K562 (cell line): ENCODE results near the gene SH3BGRL3. TPM values are rescaled to one million over a fixed set of nuclear protein-coding genes. Genes with fewer than 3 reads are reported as not detected.

Experiments used
- ATAC-seq: fragments of 200-7000 bp; cut with Tn5 transposase; 3 replicates; pipeline ENCODE4 v1.9.1; 2020; ENCODE audit warnings: moderate library complexity
- BruUV-seq: library from RNA; stranded (reverse); fragments of 400-500 nt; replicated peaks from 2 replicates; lab custom pipeline; 2021; lab: Mats Ljungman, UMichigan
- CTCF ChIA-PET: fragments of 300-600 bp; formaldehyde crosslinking; extraction: SDS; loops from one replicate; lab custom pipeline; 2021; ENCODE audit warnings: low intra/inter-chr PET ratio; lab: Yijun Ruan, JAX
- POLR2A ChIA-PET: fragments of 300-600, 350-650 bp; sonication (Branson Sonifier 250); formaldehyde crosslinking; extraction: SDS; loops from one replicate; lab custom pipeline; 2021; ENCODE audit warnings: antibody characterized with exemption, inconsistent platforms; lab: Yijun Ruan, JAX
- DNase-seq, 4 experiments: peaks; one replicate each; pipeline versions ENCODE4 v3.0.0 to v3.0.0-alpha.2; 2011 to 2018; ENCODE audit warnings: low spot score in 3 of 4, mixed read lengths in 3 of 4; ENCODE audit errors: extremely low read depth in 1 of 4
- FAIRE-seq: peaks from 2 replicates; lab custom pipeline; 2011; peaks lifted over from hg19 to GRCh38; lab: Jason Lieb, UNC
- H2AFZ ChIP-seq: 2 replicates; pipeline ENCODE4 v1.6.0; 2011; ENCODE audit warnings: low read depth, low read length, control low read depth, inconsistent platforms
- H3K27ac ChIP-seq: fragments of 200-600 bp; 3 replicates; pipeline ENCODE4 v1.8.0; 2011; ENCODE audit warnings: low read depth, mild to moderate bottlenecking, control low read depth, inconsistent platforms, low read length, moderate library complexity, mixed read lengths; ENCODE audit errors: extremely low read depth
- H3K27me3 ChIP-seq, 2 experiments: fragments of 300-600 bp in 1 of 2; 2 replicates in 1 of 2; 3 replicates in 1 of 2; pipeline versions ENCODE4 v1.6.0 to v1.8.0; 2011; ENCODE audit warnings: inconsistent platforms in 2 of 2, low read length in 2 of 2, mild to moderate bottlenecking in 1 of 2, mixed read lengths in 1 of 2, moderate library complexity in 1 of 2; ENCODE audit not compliant: control insufficient read depth in 2 of 2, insufficient read depth in 2 of 2
- H3K36me3 ChIP-seq: fragments of 300-600 bp; 3 replicates; pipeline ENCODE4 v1.8.0; 2011; ENCODE audit warnings: mild to moderate bottlenecking, low read length, inconsistent platforms; ENCODE audit not compliant: control insufficient read depth, insufficient read depth
- H3K4me1 ChIP-seq, 2 experiments: fragments of 200-600 bp in 1 of 2; replicated peaks in 1 of 2; 2 replicates in 1 of 2; 3 replicates in 1 of 2; pipeline versions ENCODE4 v1.5.1 to v1.8.0; 2011; ENCODE audit warnings: inconsistent platforms in 2 of 2, low read length in 2 of 2, mild to moderate bottlenecking in 1 of 2, mixed read lengths in 1 of 2, moderate library complexity in 1 of 2; ENCODE audit not compliant: control insufficient read depth in 2 of 2, insufficient read depth in 2 of 2
- H3K4me2 ChIP-seq: 2 replicates; pipeline ENCODE4 v1.6.1; 2011; ENCODE audit warnings: low read length, control low read depth, inconsistent platforms, mixed read lengths; ENCODE audit not compliant: insufficient read depth
- H3K4me3 ChIP-seq: fragments of 200-600 bp; sonication (generic), shearing (Covaris generic); 2 replicates; pipeline ENCODE4 v1.5.1; 2016; ENCODE audit warnings: control low read depth, inconsistent platforms
- H3K79me2 ChIP-seq: fragments of 200-600 bp; 3 replicates; pipeline ENCODE4 v1.8.0; 2011; ENCODE audit warnings: low read length, inconsistent platforms; ENCODE audit not compliant: control insufficient read depth, insufficient read depth
- H3K9ac ChIP-seq, 2 experiments: 2 replicates each; pipeline versions ENCODE4 v1.6.0 to v1.6.1; 2011; ENCODE audit warnings: low read depth in 2 of 2, low read length in 2 of 2, control low read depth in 1 of 2, inconsistent platforms in 1 of 2, mild to moderate bottlenecking in 1 of 2, mixed read lengths in 1 of 2; ENCODE audit not compliant: insufficient read depth in 1 of 2
- H3K9me1 ChIP-seq: one replicate; pipeline ENCODE4 v1.6.0; 2011; ENCODE audit warnings: inconsistent platforms, mild to moderate bottlenecking, low read length, moderate library complexity; ENCODE audit not compliant: control insufficient read depth, insufficient read depth
- H3K9me3 ChIP-seq: replicated peaks from 2 replicates; pipeline ENCODE4 v1.5.1; 2011; ENCODE audit warnings: low read depth, low read length, inconsistent platforms; ENCODE audit not compliant: control insufficient read depth, insufficient read depth
- H4K20me1 ChIP-seq: replicated peaks from 2 replicates; pipeline ENCODE4 v1.6.1; 2011; ENCODE audit warnings: low read length, inconsistent platforms, mixed read lengths; ENCODE audit not compliant: control insufficient read depth, insufficient read depth
- HDGF ChIP-seq: fragments of 450-650 bp; IDR thresholded peaks from 2 replicates; pipeline ENCODE4 v1.6.1; 2016
- JUND ChIP-seq, 2 experiments: IDR thresholded peaks; 2 replicates in 1 of 2; 3 replicates in 1 of 2; pipeline ENCODE4 v1.6.1; 2011; ENCODE audit warnings: borderline replicate concordance in 2 of 2, low read depth in 2 of 2, low read length in 2 of 2, improper control_type of control experiment in 1 of 2, missing biosample characterization in 1 of 2, missing genetic modification characterization in 1 of 2, missing genetic modification reagents in 1 of 2
- KHSRP ChIP-seq: fragments of 450-650 bp; IDR thresholded peaks from 2 replicates; pipeline ENCODE4 v1.6.1; 2017
- MAZ ChIP-seq, 2 experiments: fragments of 450-650 bp in 1 of 2; sonication (generic) in 1 of 2; formaldehyde crosslinking; IDR thresholded peaks in 1 of 2; conservative IDR thresholded peaks in 1 of 2; 2 replicates each; pipeline versions ENCODE4 v1.4.0 to v1.5.0; 2020; ENCODE audit warnings: mild to moderate bottlenecking in 1 of 2, missing genetic modification reagents in 1 of 2
- MLLT1 ChIP-seq, 2 experiments: fragments of 450-650 bp; IDR thresholded peaks; 2 replicates each; pipeline ENCODE4 v1.6.1; 2016
- PRPF4 ChIP-seq: fragments of 200-400 bp; formaldehyde crosslinking; IDR thresholded peaks from one replicate; pipeline ENCODE4 v1.6.1; 2017; ENCODE audit warnings: low read length, low read depth, mild to moderate bottlenecking; ENCODE audit not compliant: insufficient read depth, poor library complexity, severe bottlenecking
- RCOR1 ChIP-seq, 2 experiments: IDR thresholded peaks; 2 replicates each; pipeline ENCODE4 v1.6.1; 2012; ENCODE audit warnings: low read depth in 2 of 2, low read length in 2 of 2, borderline replicate concordance in 1 of 2, improper control_type of control experiment in 1 of 2
- RNF2 ChIP-seq: sonication (generic); IDR thresholded peaks from 2 replicates; pipeline ENCODE4 v1.6.1; 2016
- RREB1 ChIP-seq: fragments of 250-450 bp; sonication (Bioruptor Pico); IDR thresholded peaks from 2 replicates; pipeline ENCODE4 v1.4.0; 2020
- ZNF124 ChIP-seq: sonication (generic); formaldehyde crosslinking; IDR thresholded peaks from 2 replicates; pipeline ENCODE4 v1.8.1; 2022; ENCODE audit warnings: missing genetic modification reagents
- ZNF347 ChIP-seq: fragments of 450-650 bp; formaldehyde crosslinking; IDR thresholded peaks from 2 replicates; pipeline ENCODE4 v1.4.0; 2020; ENCODE audit warnings: low read depth, mild to moderate bottlenecking, moderate library complexity
- WGBS: fragments of 100-300 bp; shearing (Covaris generic); methylation state at CpG from one replicate; pipeline ENCODE4 v1.1.6; 2016; ENCODE audit warnings: low coverage, mixed read lengths; ENCODE audit not compliant: insufficient coverage; ENCODE audit errors: missing lambda C conversion rate; 5-methylcytosine and 5-hydroxymethylcytosine counted together
- in situ Hi-C: fragments of 300-500 bp; cut with MboI; formaldehyde crosslinking; loops from 4 replicates; pipeline ENCODE4 v1.15.0; 2018; ENCODE audit warnings: inconsistent platforms, mixed read lengths
- intact Hi-C: fragments of 100-400 bp; cut with micrococcal nuclease; formaldehyde crosslinking; loops from 2 replicates; pipeline ENCODE4 v1.14.2; 2022
- polyA plus RNA-seq, 8 experiments: library from polyadenylated mRNA; depleted of rRNA in 4 of 8; stranded (reverse) in 5 of 8; unstranded in 3 of 8; fragments of >200 nt; fragmentation: Nextera tagmentation in 2 of 8; fragmentation: Illumina TruSeq in 1 of 8; extraction: Ambion mirVana in 2 of 8; extraction: Trizol in 1 of 8; gene quantifications; 2 replicates each; pipeline versions ENCODE4 v1.2.1 to v1.2.3, GENCODE V29; 2011 to 2014; ENCODE audit warnings: inconsistent platforms in 1 of 8, missing spikeins in 1 of 8
- total RNA-seq, 7 experiments: library from RNA; depleted of rRNA in 6 of 7; stranded (reverse); fragments of >200 nt in 6 of 7; fragmentation: Illumina TruSeq in 2 of 7; extraction: Trizol in 2 of 7; gene quantifications; 2 replicates each; pipeline versions ENCODE4 v1.2.1 to v1.2.3, GENCODE V29; 2011 to 2021; ENCODE audit warnings: low replicate concordance in 1 of 7

The SH3BGRL3 gene
- total and polyA plus RNA-seq, 9 of the 15 experiments (the other 6 are each of a cell fraction or from before 2014, with no cell fraction given), result 30.3 to 140 (median 54.2) TPM

- intact Hi-C loops (no loop called here), in situ Hi-C loops (no loop called here)
- peaks cover 74% of the 10 kb centered on the region for H3K36me3 ChIP-seq
- peak overlapping the region; percentile 71; the same call in 1 of the 2 replicates for H2AFZ ChIP-seq
- ChIA-PET CTCF (interaction anchor here (0.8 to 1.5 kb wide), 2 partner anchors 8 to 83 kb away, joined by 3 read pairs; no protein-coding TSS in a partner anchor), POLR2A (interaction anchor here (0.6 to 1.6 kb wide), 12 partner anchors 8 to 412 kb away, joined by 3 to 6 read pairs (median 3); no protein-coding TSS in a partner anchor)
- 57% methylated on average over 8 of the region's 20 CpGs for WGBS
- H3K4me3 ChIP-seq, result peak overlapping the region; percentile 47
- peaks cover 24% of the 10 kb centered on the region; the same call in 2 of the 3 replicates for H3K79me2 ChIP-seq
- peak overlapping the region; percentile 81 for H3K27ac ChIP-seq
- ATAC-seq (peak; percentile 1), FAIRE-seq (peak; percentile 32), DNase-seq (peak; percentile 74 to 87 (median 82))
- no TSS peak for BruUV-seq
- H3K9me1 ChIP-seq, result peaks cover 5% of the 10 kb centered on the region
- 0 out of 2 replicates have a peak, but pooled peaks cover 4% of the 10 kb centered on the region for H4K20me1 ChIP-seq
- no peaks in the 10 kb centered on the region for H3K9me3 ChIP-seq
- peak overlapping the region; percentile 62 to 92 for H3K9ac ChIP-seq
- peaks cover 83 to 85% of the 10 kb centered on the region in 2 experiments for H3K4me1 ChIP-seq
- peak overlapping the region; percentile 85 for H3K4me2 ChIP-seq
- no peaks in the 10 kb centered on the region for H3K27me3 ChIP-seq
- TF ChIP-seq ZNF124 (CRISPR knock-in tag), result no peak
- no peak for TF ChIP-seq KHSRP
- TF ChIP-seq RNF2, result no peak; the same call in 1 of the 2 replicates
- 0 out of 2 replicates have a peak, but pooled peaks have one; percentile 1 for TF ChIP-seq ZNF347 (CRISPR knock-in tag)
- TF ChIP-seq MAZ (CRISPR knock-in tag; conservative IDR thresholded peaks at IDR 0.05 in 1 of 2, IDR thresholded peaks at IDR 0.05 in 1 of 2), result no peak
- 0 out of 2 replicates have a peak, but pooled peaks have one; percentile 47 for TF ChIP-seq HDGF
- peak in 1 of 2 experiments; percentile 68; a peak in 2 of 4 replicates for TF ChIP-seq MLLT1 (IDR thresholded peaks at IDR 0.05)
- TF ChIP-seq PRPF4, result no peak
- 0 out of 2 replicates have a peak, but pooled peaks have one; percentile 20 for TF ChIP-seq RREB1 (CRISPR knock-in tag)
- peak; percentile 86 for TF ChIP-seq JUND (IDR thresholded peaks at IDR 0.05; ENCODE audit: borderline replicate concordance, low read depth, low read length)
- TF ChIP-seq JUND (tag; IDR thresholded peaks at IDR 0.05; ENCODE audit: borderline replicate concordance, low read depth, low read length), result peak; percentile 65; the same call in 1 of the 3 replicates
- 0 out of 4 replicates have a peak, but pooled peaks of 1 of the 2 experiments have one; percentile 19 for TF ChIP-seq RCOR1 (IDR thresholded peaks at IDR 0.05; ENCODE audit: borderline replicate concordance in 1 of 2, low read depth in 2 of 2, low read length in 2 of 2)
These were observed 602 bp downstream of the SH3BGRL3 start for GRCh38 chr1:26280333-26281042.
